Measurements from ENCODE around the gene RBPMS2.
A peak's percentile ranks its signal among the peaks of the same experiment; 100 is the strongest.
"Not testable (repeated sequence)": the region's sequence is repeated elsewhere in the genome, so short reads cannot be mapped to it uniquely, and the experiment has no call there.

Gene RBPMS2

GRCh38 chr15:64775551-64776401 lies at the start of gene RBPMS2:
Gene RBPMS2 (minus strand): TSS chr15:64775589. CDS start chr15:64775319, 270 bp downstream.
- no peak for DNase-seq (ENCODE audit: low read depth)

GRCh38 chr15:64824929-64825430 lies 49.6 kb upstream of the RBPMS2 start:
- DNase-seq (ENCODE audit: low read depth) = no peak

- DNase-seq (ENCODE audit: low read depth) = no peak
Measured at GRCh38 chr15:64816452-64816851, 41.1 kb upstream of the RBPMS2 start.

GRCh38 chr15:64814965-64815364 lies 39.6 kb upstream of the RBPMS2 start:
- not testable (repeated sequence) for DNase-seq (ENCODE audit: low read depth)

GRCh38 chr15:64814283-64814682 lies 38.9 kb upstream of the RBPMS2 start:
- not testable (repeated sequence) for DNase-seq (ENCODE audit: low read depth)

- DNase-seq (ENCODE audit: low read depth) = no peak
Measured at GRCh38 chr15:64813075-64813474, 37.7 kb upstream of the RBPMS2 start.

- no peak for DNase-seq (ENCODE audit: low read depth)
Measured at GRCh38 chr15:64810497-64811326, 35.3 kb upstream of the RBPMS2 start.

GRCh38 chr15:64809649-64810496 lies 34.5 kb upstream of the RBPMS2 start:
- peak; percentile 39 for DNase-seq (ENCODE audit: low read depth)

GRCh38 chr15:64808785-64809453 lies 33.5 kb upstream of the RBPMS2 start:
- no peak for DNase-seq (ENCODE audit: low read depth)

GRCh38 chr15:64807751-64808222 lies 32.4 kb upstream of the RBPMS2 start:
- no peak for DNase-seq (ENCODE audit: low read depth)

- DNase-seq (ENCODE audit: low read depth) = no peak
Measured at GRCh38 chr15:64807051-64807749, 31.8 kb upstream of the RBPMS2 start.

GRCh38 chr15:64806509-64806908 lies 31.1 kb upstream of the RBPMS2 start:
- no peak for DNase-seq (ENCODE audit: low read depth)

GRCh38 chr15:64804619-64805018 lies 29.2 kb upstream of the RBPMS2 start:
- DNase-seq (ENCODE audit: low read depth) = no peak

- DNase-seq (ENCODE audit: low read depth) = no peak
Measured at GRCh38 chr15:64803526-64803925, 28.1 kb upstream of the RBPMS2 start.

- DNase-seq (ENCODE audit: low read depth) = no peak
Measured at GRCh38 chr15:64800476-64800875, 25.1 kb upstream of the RBPMS2 start.

- DNase-seq (ENCODE audit: low read depth) = not testable (repeated sequence)
Measured at GRCh38 chr15:64798905-64799304, 23.5 kb upstream of the RBPMS2 start.

- not testable (repeated sequence) for DNase-seq (ENCODE audit: low read depth)
Measured at GRCh38 chr15:64795921-64796320, 20.5 kb upstream of the RBPMS2 start.

- DNase-seq (ENCODE audit: low read depth) = not testable (repeated sequence)
Measured at GRCh38 chr15:64795299-64795698, 19.9 kb upstream of the RBPMS2 start.

- DNase-seq (ENCODE audit: low read depth) = no peak
Measured at GRCh38 chr15:64792282-64792681, 16.9 kb upstream of the RBPMS2 start.

- DNase-seq (ENCODE audit: low read depth) = no peak
Measured at GRCh38 chr15:64791401-64791800, 16.0 kb upstream of the RBPMS2 start.
